Measurements from ENCODE around the gene DIAPH3. TPM values are rescaled to one million over a fixed set of nuclear protein-coding genes. Genes with fewer than 3 reads are reported as not detected.

Gene DIAPH3
- total RNA-seq, 1 donor from 2014 or later, result 0.15 TPM

- ATAC-seq (no peak), DNase-seq (ENCODE audit: low spot score) (no peak)
Measured at GRCh38 chr13:60026286-60026685, 137.4 kb downstream of the DIAPH3 start.

- ATAC-seq, result no peak
- no peak for DNase-seq (ENCODE audit: low spot score)
Measured at GRCh38 chr13:60020288-60020687, 143.4 kb downstream of the DIAPH3 start.

- ATAC-seq (peak; percentile 87), DNase-seq (ENCODE audit: low spot score) (no peak)
Measured at GRCh38 chr13:60019119-60019993, 144.4 kb downstream of the DIAPH3 start.

GRCh38 chr13:60018536-60018935 lies 145.2 kb downstream of the DIAPH3 start:
- ATAC-seq, result no peak
- DNase-seq (ENCODE audit: low spot score), result no peak

GRCh38 chr13:60016229-60016628 lies 147.5 kb downstream of the DIAPH3 start:
- ATAC-seq (no peak), DNase-seq (ENCODE audit: low spot score) (no peak)

- ATAC-seq (no peak), DNase-seq (ENCODE audit: low spot score) (no peak)
Measured at GRCh38 chr13:60013166-60013565, 150.6 kb downstream of the DIAPH3 start.

GRCh38 chr13:60012488-60012887 lies 151.2 kb downstream of the DIAPH3 start:
- no peak for DNase-seq (ENCODE audit: low spot score)

GRCh38 chr13:60009300-60010253 lies 154.2 kb downstream of the DIAPH3 start:
- DNase-seq (ENCODE audit: low spot score) (no peak), ATAC-seq (no peak)

More at GRCh38 chr13:60012488-60012887, 151.2 kb downstream of the DIAPH3 start:
- no peak for ATAC-seq

- ATAC-seq (no peak), DNase-seq (ENCODE audit: low spot score) (no peak)
Measured at GRCh38 chr13:60001889-60002288, 161.8 kb downstream of the DIAPH3 start.

- ATAC-seq, result no peak
- no peak for DNase-seq (ENCODE audit: low spot score)
Measured at GRCh38 chr13:60000976-60001375, 162.8 kb downstream of the DIAPH3 start.

GRCh38 chr13:60000081-60000480 lies 163.6 kb downstream of the DIAPH3 start:
- ATAC-seq, result no peak

GRCh38 chr13:59997976-59998375 lies 165.8 kb downstream of the DIAPH3 start:
- no peak for DNase-seq (ENCODE audit: low spot score)
- ATAC-seq, result no peak

More at GRCh38 chr13:60000081-60000480, 163.6 kb downstream of the DIAPH3 start:
- no peak for DNase-seq (ENCODE audit: low spot score)

- no peak for ATAC-seq
- no peak for DNase-seq (ENCODE audit: low spot score)
Measured at GRCh38 chr13:59996461-59996980, 167.2 kb downstream of the DIAPH3 start.

GRCh38 chr13:59991395-59991794 lies 172.3 kb downstream of the DIAPH3 start:
- ATAC-seq, result no peak
- no peak for DNase-seq (ENCODE audit: low spot score)

GRCh38 chr13:59982631-59983382 lies 180.9 kb downstream of the DIAPH3 start:
- ATAC-seq (no peak), DNase-seq (ENCODE audit: low spot score) (no peak)

- DNase-seq (ENCODE audit: low spot score) (no peak), ATAC-seq (no peak)
Measured at GRCh38 chr13:59979589-59979988, 184.1 kb downstream of the DIAPH3 start.

- no peak for DNase-seq (ENCODE audit: low spot score)
- ATAC-seq, result no peak
Measured at GRCh38 chr13:59978862-59979261, 184.9 kb downstream of the DIAPH3 start.

- ATAC-seq (no peak), DNase-seq (ENCODE audit: low spot score) (no peak)
Measured at GRCh38 chr13:59976856-59977255, 186.9 kb downstream of the DIAPH3 start.

GRCh38 chr13:59975807-59976435 lies 187.8 kb downstream of the DIAPH3 start:
- ATAC-seq (no peak), DNase-seq (ENCODE audit: low spot score) (no peak)

GRCh38 chr13:59970847-59971246 lies 192.9 kb downstream of the DIAPH3 start:
- ATAC-seq (no peak), DNase-seq (ENCODE audit: low spot score) (no peak)
